T-helper 2 cell treated with Interferon-gamma antibody and Interleukin-4, amounts not matched to agents 5 μg/mL and 100 μg/mL, for 36 hours (primary cell): ENCODE data around the gene PPP2R2C.

Source experiments
- DNase-seq: peaks from one replicate; pipeline ENCODE4 v3.0.0; 2021; ENCODE audit warnings: low spot score
- H3K27ac Mint-ChIP-seq: one replicate; pipeline ENCODE4 v1.8.0; 2021; ENCODE audit warnings: mild to moderate bottlenecking, mixed read lengths
- H3K27me3 Mint-ChIP-seq: one replicate; pipeline ENCODE4 v1.8.0; 2021; ENCODE audit warnings: low read depth, mixed read lengths
- H3K36me3 Mint-ChIP-seq: one replicate; pipeline ENCODE4 v1.8.0; 2021; ENCODE audit warnings: low read depth, mixed read lengths
- H3K4me1 Mint-ChIP-seq: one replicate; pipeline ENCODE4 v1.8.0; 2021; ENCODE audit warnings: low read depth, mixed read lengths
- H3K4me3 Mint-ChIP-seq: one replicate; pipeline ENCODE4 v1.8.0; 2022; ENCODE audit warnings: mild to moderate bottlenecking, moderate library complexity, mixed read lengths
- H3K9me3 Mint-ChIP-seq: one replicate; pipeline ENCODE4 v1.8.0; 2021; ENCODE audit warnings: mixed read lengths

Gene PPP2R2C

GRCh38 chr4:6306299-6306698, 166.1 kb downstream of the PPP2R2C start:
- H3K4me1 Mint-ChIP-seq, result no peaks in the 10 kb centered on the region
- no peak for DNase-seq
- peaks cover 37% of the 10 kb centered on the region for H3K27me3 Mint-ChIP-seq
- H3K9me3 Mint-ChIP-seq, result no peaks in the 10 kb centered on the region
- H3K27ac Mint-ChIP-seq, result no peak overlapping the region
- H3K4me3 Mint-ChIP-seq, result no peak overlapping the region
- no peaks in the 10 kb centered on the region for H3K36me3 Mint-ChIP-seq

GRCh38 chr4:6303943-6304342, 168.5 kb downstream of the PPP2R2C start:
- no peak overlapping the region for H3K27ac Mint-ChIP-seq
- no peak for DNase-seq
- H3K9me3 Mint-ChIP-seq, result no peaks in the 10 kb centered on the region
- no peaks in the 10 kb centered on the region for H3K36me3 Mint-ChIP-seq
- H3K4me1 Mint-ChIP-seq, result no peaks in the 10 kb centered on the region
- H3K4me3 Mint-ChIP-seq, result no peak overlapping the region
- H3K27me3 Mint-ChIP-seq, result peaks cover 22% of the 10 kb centered on the region

GRCh38 chr4:6302869-6303268, 169.5 kb downstream of the PPP2R2C start:
- no peak overlapping the region for H3K27ac Mint-ChIP-seq
- peaks cover 14% of the 10 kb centered on the region for H3K27me3 Mint-ChIP-seq
- no peak overlapping the region for H3K4me3 Mint-ChIP-seq
- DNase-seq, result no peak
- H3K4me1 Mint-ChIP-seq, result no peaks in the 10 kb centered on the region
- no peaks in the 10 kb centered on the region for H3K36me3 Mint-ChIP-seq
- no peaks in the 10 kb centered on the region for H3K9me3 Mint-ChIP-seq

GRCh38 chr4:6301732-6302442, 170.5 kb downstream of the PPP2R2C start:
- Mint-ChIP-seq H3K27me3 (peaks cover 8% of the 10 kb centered on the region), H3K36me3 (no peaks in the 10 kb centered on the region), H3K4me1 (no peaks in the 10 kb centered on the region), H3K9me3 (no peaks in the 10 kb centered on the region), H3K4me3 (no peak overlapping the region), H3K27ac (no peak overlapping the region)
- DNase-seq, result no peak

GRCh38 chr4:6301051-6301731, 171.2 kb downstream of the PPP2R2C start:
- no peaks in the 10 kb centered on the region for H3K4me1 Mint-ChIP-seq
- peaks cover 2% of the 10 kb centered on the region for H3K27me3 Mint-ChIP-seq
- H3K36me3 Mint-ChIP-seq, result no peaks in the 10 kb centered on the region
- H3K4me3 Mint-ChIP-seq, result no peak overlapping the region
- no peak for DNase-seq
- no peaks in the 10 kb centered on the region for H3K9me3 Mint-ChIP-seq
- no peak overlapping the region for H3K27ac Mint-ChIP-seq

- Mint-ChIP-seq H3K4me3 (no peak overlapping the region), H3K27ac (no peak overlapping the region), H3K9me3 (no peaks in the 10 kb centered on the region), H3K4me1 (no peaks in the 10 kb centered on the region), H3K27me3 (peaks cover under 1% of the 10 kb centered on the region), H3K36me3 (no peaks in the 10 kb centered on the region)
- no peak for DNase-seq
Measured at GRCh38 chr4:6300359-6300758, 172.1 kb downstream of the PPP2R2C start.

- Mint-ChIP-seq H3K4me1 (no peaks in the 10 kb centered on the region), H3K27ac (no peak overlapping the region), H3K9me3 (no peaks in the 10 kb centered on the region), H3K36me3 (no peaks in the 10 kb centered on the region), H3K4me3 (no peak overlapping the region), H3K27me3 (no peaks in the 10 kb centered on the region)
- no peak for DNase-seq
Measured at GRCh38 chr4:6299875-6300274, 172.5 kb downstream of the PPP2R2C start.

- H3K27me3 Mint-ChIP-seq, result no peaks in the 10 kb centered on the region
- DNase-seq, result no peak
- H3K36me3 Mint-ChIP-seq, result no peaks in the 10 kb centered on the region
Measured at GRCh38 chr4:6298852-6299251, 173.6 kb downstream of the PPP2R2C start.

GRCh38 chr4:6298035-6298434, 174.4 kb downstream of the PPP2R2C start:
- Mint-ChIP-seq H3K4me3 (no peak overlapping the region), H3K36me3 (no peaks in the 10 kb centered on the region), H3K9me3 (no peaks in the 10 kb centered on the region), H3K27ac (no peak overlapping the region), H3K27me3 (no peaks in the 10 kb centered on the region), H3K4me1 (no peaks in the 10 kb centered on the region)
- no peak for DNase-seq

More at GRCh38 chr4:6298852-6299251, 173.6 kb downstream of the PPP2R2C start:
- Mint-ChIP-seq H3K9me3 (no peaks in the 10 kb centered on the region), H3K4me3 (no peak overlapping the region), H3K27ac (no peak overlapping the region), H3K4me1 (no peaks in the 10 kb centered on the region)

- no peak overlapping the region for H3K27ac Mint-ChIP-seq
- no peaks in the 10 kb centered on the region for H3K4me1 Mint-ChIP-seq
- no peak overlapping the region for H3K4me3 Mint-ChIP-seq
- no peaks in the 10 kb centered on the region for H3K27me3 Mint-ChIP-seq
- no peaks in the 10 kb centered on the region for H3K36me3 Mint-ChIP-seq
- DNase-seq, result no peak
- no peaks in the 10 kb centered on the region for H3K9me3 Mint-ChIP-seq
Measured at GRCh38 chr4:6297266-6297815, 175.1 kb downstream of the PPP2R2C start.

- H3K4me3 Mint-ChIP-seq, result no peak overlapping the region
- no peaks in the 10 kb centered on the region for H3K36me3 Mint-ChIP-seq
- H3K27ac Mint-ChIP-seq, result no peak overlapping the region
- H3K4me1 Mint-ChIP-seq, result no peaks in the 10 kb centered on the region
- DNase-seq, result no peak
- H3K9me3 Mint-ChIP-seq, result no peaks in the 10 kb centered on the region
- H3K27me3 Mint-ChIP-seq, result no peaks in the 10 kb centered on the region
Measured at GRCh38 chr4:6296026-6296425, 176.4 kb downstream of the PPP2R2C start.

- Mint-ChIP-seq H3K9me3 (no peaks in the 10 kb centered on the region), H3K4me3 (no peak overlapping the region), H3K4me1 (no peaks in the 10 kb centered on the region), H3K27ac (no peak overlapping the region), H3K27me3 (no peaks in the 10 kb centered on the region), H3K36me3 (no peaks in the 10 kb centered on the region)
- no peak for DNase-seq
Measured at GRCh38 chr4:6295495-6295894, 176.9 kb downstream of the PPP2R2C start.

GRCh38 chr4:6294705-6295421, 177.6 kb downstream of the PPP2R2C start:
- no peak overlapping the region for H3K4me3 Mint-ChIP-seq
- no peaks in the 10 kb centered on the region for H3K27me3 Mint-ChIP-seq

GRCh38 chr4:6293661-6294060, 178.8 kb downstream of the PPP2R2C start:
- no peaks in the 10 kb centered on the region for H3K9me3 Mint-ChIP-seq
- H3K27me3 Mint-ChIP-seq, result no peaks in the 10 kb centered on the region
- no peak overlapping the region for H3K4me3 Mint-ChIP-seq
- H3K4me1 Mint-ChIP-seq, result no peaks in the 10 kb centered on the region
- DNase-seq, result no peak
- H3K36me3 Mint-ChIP-seq, result no peaks in the 10 kb centered on the region
- no peak overlapping the region for H3K27ac Mint-ChIP-seq

More at GRCh38 chr4:6294705-6295421, 177.6 kb downstream of the PPP2R2C start:
- Mint-ChIP-seq H3K9me3 (no peaks in the 10 kb centered on the region), H3K36me3 (no peaks in the 10 kb centered on the region), H3K4me1 (no peaks in the 10 kb centered on the region), H3K27ac (no peak overlapping the region)
- no peak for DNase-seq
